Calu3 (cell line): ENCODE measurements around the gene KIRREL3. TPM values are rescaled to one million over a fixed set of nuclear protein-coding genes. Genes with fewer than 3 reads are reported as not detected.

Experiments
- BruUV-seq: library from RNA; stranded (reverse); fragments of 400-500 nt; replicated peaks from 2 replicates; lab custom pipeline; 2021; lab: Mats Ljungman, UMichigan
- CTCF ChIA-PET: fragments of 300-600 bp; sonication (Branson Sonifier 250); formaldehyde crosslinking; loops from one replicate; lab custom pipeline; 2022; ENCODE audit warnings: antibody characterized with exemption; lab: Charles Lee
- DNase-seq: peaks from one replicate; pipeline ENCODE4 v3.0.0; 2022
- H3K27ac Mint-ChIP-seq: one replicate; pipeline ENCODE4 v1.8.0; 2022; ENCODE audit warnings: mixed read lengths; ENCODE audit not compliant: unreplicated experiment
- H3K27me3 Mint-ChIP-seq: one replicate; pipeline ENCODE4 v1.8.0; 2022; ENCODE audit warnings: mixed read lengths; ENCODE audit not compliant: unreplicated experiment
- H3K36me3 Mint-ChIP-seq: one replicate; pipeline ENCODE4 v1.8.0; 2022; ENCODE audit warnings: mild to moderate bottlenecking, moderate library complexity, mixed read lengths; ENCODE audit not compliant: insufficient read depth, unreplicated experiment
- H3K4me1 Mint-ChIP-seq: one replicate; pipeline ENCODE4 v1.8.0; 2022; ENCODE audit warnings: mild to moderate bottlenecking, low read depth, mixed read lengths; ENCODE audit not compliant: unreplicated experiment
- H3K4me3 Mint-ChIP-seq: one replicate; pipeline ENCODE4 v1.8.0; 2022; ENCODE audit warnings: mild to moderate bottlenecking, low read depth, moderate library complexity, mixed read lengths; ENCODE audit not compliant: unreplicated experiment
- H3K9me3 Mint-ChIP-seq: one replicate; pipeline ENCODE4 v1.8.0; 2022; ENCODE audit warnings: low read depth, mixed read lengths; ENCODE audit not compliant: unreplicated experiment
- intact Hi-C: fragments of 100-400 bp; cut with micrococcal nuclease; formaldehyde crosslinking; loops from one replicate; pipeline ENCODE4 v1.10.0; 2022; ENCODE audit not compliant: unreplicated experiment
- total RNA-seq: library from RNA; stranded (reverse); gene quantifications from 2 replicates; pipeline ENCODE4 v1.2.3, GENCODE V29; 2022
- TF ChIP-seq, protein P1 (sequence below): fragments of 200-600 bp; IDR thresholded peaks from one replicate; pipeline ENCODE4 v1.8.0; 2022; ENCODE audit warnings: antibody characterized with exemption; ENCODE audit not compliant: unreplicated experiment

KIRREL3 gene
- total RNA-seq, 1 experiment from 2014 or later, result 0.26 TPM

DNA sequence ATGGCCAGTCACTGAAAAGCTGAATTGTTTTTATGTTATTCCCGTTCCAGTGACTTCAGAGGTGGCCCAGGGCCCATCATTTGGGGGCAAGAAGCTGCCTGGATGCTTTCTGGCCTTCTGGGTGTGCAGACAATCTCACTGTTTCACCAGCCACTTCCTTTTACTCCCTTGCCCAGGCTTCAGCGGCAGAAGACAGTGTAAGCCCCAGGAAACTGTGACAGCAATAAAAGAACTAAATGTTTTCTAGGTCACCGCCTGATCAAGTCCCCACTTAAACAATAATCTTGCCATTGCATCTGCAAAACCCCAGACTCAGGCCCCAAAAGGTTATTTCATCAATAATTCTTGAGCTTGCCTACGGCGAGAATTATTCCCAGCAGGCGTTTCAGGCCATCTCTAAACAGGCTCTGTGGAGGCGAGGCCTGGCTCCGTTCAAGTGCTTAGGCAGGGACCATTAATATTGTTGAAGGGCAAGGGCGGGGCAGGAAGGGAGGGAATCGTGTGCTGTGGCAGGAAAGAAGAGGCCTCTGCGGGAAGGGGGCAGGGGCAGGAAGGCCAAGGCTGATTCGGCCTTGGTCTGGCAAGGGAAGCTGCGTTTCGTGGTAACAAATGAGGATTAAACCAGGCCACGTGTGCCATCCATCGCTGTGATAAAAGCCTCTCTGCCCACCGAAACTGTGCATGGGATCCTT is 252.3 kb downstream of the KIRREL3 start:
- Mint-ChIP-seq H3K4me1 (no peaks in the 10 kb centered on the region), H3K9me3 (peaks cover 4% of the 10 kb centered on the region), H3K4me3 (no peak overlapping the region), H3K36me3 (no peaks in the 10 kb centered on the region), H3K27me3 (peaks cover 7% of the 10 kb centered on the region), H3K27ac (no peak overlapping the region)
- no TSS peak for BruUV-seq
- DNase-seq, result no peak
- TF ChIP-seq, protein P1, sequence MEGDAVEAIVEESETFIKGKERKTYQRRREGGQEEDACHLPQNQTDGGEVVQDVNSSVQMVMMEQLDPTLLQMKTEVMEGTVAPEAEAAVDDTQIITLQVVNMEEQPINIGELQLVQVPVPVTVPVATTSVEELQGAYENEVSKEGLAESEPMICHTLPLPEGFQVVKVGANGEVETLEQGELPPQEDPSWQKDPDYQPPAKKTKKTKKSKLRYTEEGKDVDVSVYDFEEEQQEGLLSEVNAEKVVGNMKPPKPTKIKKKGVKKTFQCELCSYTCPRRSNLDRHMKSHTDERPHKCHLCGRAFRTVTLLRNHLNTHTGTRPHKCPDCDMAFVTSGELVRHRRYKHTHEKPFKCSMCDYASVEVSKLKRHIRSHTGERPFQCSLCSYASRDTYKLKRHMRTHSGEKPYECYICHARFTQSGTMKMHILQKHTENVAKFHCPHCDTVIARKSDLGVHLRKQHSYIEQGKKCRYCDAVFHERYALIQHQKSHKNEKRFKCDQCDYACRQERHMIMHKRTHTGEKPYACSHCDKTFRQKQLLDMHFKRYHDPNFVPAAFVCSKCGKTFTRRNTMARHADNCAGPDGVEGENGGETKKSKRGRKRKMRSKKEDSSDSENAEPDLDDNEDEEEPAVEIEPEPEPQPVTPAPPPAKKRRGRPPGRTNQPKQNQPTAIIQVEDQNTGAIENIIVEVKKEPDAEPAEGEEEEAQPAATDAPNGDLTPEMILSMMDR, result no peak
- intact Hi-C loops, result no loop called here
- CTCF ChIA-PET, result no interaction called here

DNA sequence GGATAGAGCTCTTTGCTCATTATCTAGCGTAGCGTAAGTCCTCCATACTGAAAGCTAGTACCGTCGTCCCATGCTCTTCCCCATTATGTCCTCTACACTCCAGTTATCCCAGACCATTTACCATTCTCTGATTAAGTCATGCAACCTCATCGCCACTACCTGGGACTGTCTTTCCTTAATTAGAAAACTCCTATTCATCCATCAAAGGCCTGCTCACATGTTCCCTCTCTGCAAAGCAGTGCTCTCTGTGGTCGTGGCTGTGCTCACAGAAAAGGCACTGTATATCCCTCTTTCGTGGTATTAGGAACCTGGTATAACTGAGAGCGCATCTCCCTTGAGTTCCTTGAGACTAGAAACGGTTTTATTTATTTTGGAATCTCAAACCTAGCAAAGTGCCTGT is 253.3 kb downstream of the KIRREL3 start:
- Mint-ChIP-seq H3K4me3 (no peak overlapping the region), H3K27me3 (peaks cover 13% of the 10 kb centered on the region), H3K36me3 (no peaks in the 10 kb centered on the region), H3K4me1 (no peaks in the 10 kb centered on the region), H3K9me3 (peaks cover 4% of the 10 kb centered on the region), H3K27ac (no peak overlapping the region)
- intact Hi-C loops, result no loop called here
- TF ChIP-seq, protein P1, result no peak
- no peak for DNase-seq
- BruUV-seq, result no TSS peak
- CTCF ChIA-PET, result no interaction called here

DNA sequence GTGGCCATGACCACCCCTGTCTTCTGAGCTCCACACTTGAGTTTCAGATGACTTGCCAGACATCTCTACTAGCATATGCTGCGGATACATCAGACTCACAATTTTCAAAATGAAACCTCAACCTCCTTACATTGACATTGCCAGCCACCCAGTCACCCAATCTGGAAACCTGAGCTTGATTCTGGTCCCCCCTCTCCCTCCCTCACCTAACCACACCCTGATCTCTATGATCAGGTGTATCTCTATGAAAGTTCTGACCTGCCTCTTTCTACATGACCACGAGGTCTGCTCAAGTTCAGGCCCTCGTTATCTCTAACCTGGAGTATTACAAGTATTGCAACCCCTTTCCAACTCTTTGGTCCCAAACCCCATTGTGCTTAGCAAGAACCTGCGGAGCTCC is 254.1 kb downstream of the KIRREL3 start:
- DNase-seq, result no peak
- no peaks in the 10 kb centered on the region for H3K36me3 Mint-ChIP-seq
- CTCF ChIA-PET, result no interaction called here
- TF ChIP-seq, protein P1, result no peak
- BruUV-seq, result no TSS peak
- H3K9me3 Mint-ChIP-seq, result peaks cover 4% of the 10 kb centered on the region
- intact Hi-C loops, result no loop called here
- H3K4me1 Mint-ChIP-seq, result no peaks in the 10 kb centered on the region
- peaks cover 22% of the 10 kb centered on the region for H3K27me3 Mint-ChIP-seq
- H3K27ac Mint-ChIP-seq, result no peak overlapping the region
- H3K4me3 Mint-ChIP-seq, result no peak overlapping the region

DNA sequence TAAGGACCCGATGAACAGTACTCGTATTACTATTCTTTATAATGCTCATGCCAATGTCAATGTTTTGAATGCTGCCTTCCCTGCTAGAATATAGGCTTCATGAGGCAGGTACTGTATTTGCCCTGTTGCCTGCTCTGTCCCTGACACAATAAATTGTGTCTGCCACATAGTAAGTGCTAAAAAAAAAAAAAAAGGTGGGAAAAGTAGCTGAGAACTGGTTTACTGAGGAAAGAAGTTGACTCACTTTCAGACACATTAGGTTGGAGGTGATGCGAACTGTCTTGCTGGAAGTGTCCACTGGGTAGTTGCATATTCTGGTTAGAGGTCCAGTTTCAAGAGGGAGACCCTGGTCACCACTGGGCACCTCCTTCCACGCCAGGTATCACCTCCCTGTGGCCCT is 255.9 kb downstream of the KIRREL3 start:
- no peak for DNase-seq
- no TSS peak for BruUV-seq
- CTCF ChIA-PET, result interaction anchor here (0.6 kb wide), 1 partner anchor 1241 kb away, joined by 3 read pairs; no protein-coding TSS in a partner anchor
- Mint-ChIP-seq H3K36me3 (no peaks in the 10 kb centered on the region), H3K4me3 (no peak overlapping the region), H3K4me1 (no peaks in the 10 kb centered on the region), H3K9me3 (peaks cover 4% of the 10 kb centered on the region), H3K27me3 (peaks cover 33% of the 10 kb centered on the region), H3K27ac (no peak overlapping the region)
- TF ChIP-seq, protein P1, result no peak
- intact Hi-C loops, result no loop called here
